Measurements from ENCODE around the gene THADA.
A peak's percentile ranks its signal among the peaks of the same experiment; 100 is the strongest.
"Not testable (repeated sequence)": the region's sequence is repeated elsewhere in the genome, so short reads cannot be mapped to it uniquely, and the experiment has no call there.

THADA gene

DNA sequence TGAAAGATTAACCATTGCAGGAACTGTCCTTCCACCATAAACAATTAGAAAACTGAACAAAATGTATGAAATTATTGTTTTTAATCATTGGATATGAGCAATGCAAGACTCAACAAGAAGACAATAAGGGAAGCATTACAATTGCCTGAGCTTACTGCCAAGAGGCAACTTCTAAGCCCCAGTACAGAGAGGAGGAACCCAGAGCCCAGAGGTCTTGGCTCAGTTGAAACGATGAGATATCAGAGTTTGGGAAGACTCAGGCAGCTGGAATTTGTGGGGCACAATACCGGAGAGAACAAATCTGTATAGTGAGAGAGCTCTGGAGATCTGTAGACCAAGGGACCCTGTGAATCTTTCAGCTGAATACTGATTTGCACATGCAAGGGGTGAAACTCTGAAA, 288.8 kb downstream of the THADA start:
- DNase-seq, result no peak

DNA sequence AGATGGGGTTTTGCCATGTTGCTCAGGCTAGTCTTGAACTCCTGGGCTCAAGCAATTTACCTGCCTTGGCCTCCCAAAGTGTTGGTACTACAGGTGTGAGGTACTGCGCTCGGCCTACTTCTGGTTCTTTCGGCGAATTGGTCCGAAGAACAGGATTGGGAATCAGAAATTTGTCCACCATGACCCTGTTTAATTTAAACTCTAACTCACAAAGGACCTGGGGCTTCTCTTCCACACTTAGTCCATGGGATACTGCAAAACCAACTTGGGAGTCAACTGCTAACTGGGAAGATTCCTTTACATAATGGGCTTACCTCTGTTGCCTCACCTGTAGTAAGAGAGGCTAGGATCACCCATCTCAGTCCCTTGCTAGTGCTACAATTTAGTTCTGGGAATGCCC, 289.6 kb downstream of the THADA start:
- DNase-seq, result no peak

DNA sequence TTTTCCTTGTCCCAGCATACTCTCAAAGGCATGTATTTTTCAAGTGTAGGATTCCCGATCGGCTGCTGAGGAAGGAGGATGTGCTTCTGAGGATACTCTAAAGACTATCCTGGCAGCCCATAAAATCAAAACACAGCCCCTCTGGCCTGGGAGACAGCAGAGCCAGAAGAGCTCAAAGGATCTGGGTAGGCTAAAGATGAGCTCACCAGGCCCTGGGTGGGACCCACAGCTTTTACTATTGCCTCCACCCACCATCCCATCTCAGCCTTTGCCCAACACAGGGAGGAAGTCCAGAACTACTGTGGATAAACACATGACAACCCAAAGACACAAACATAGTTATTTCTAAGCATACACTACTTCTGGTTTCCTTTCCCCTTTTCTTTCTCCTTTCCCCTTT, 290.3 kb downstream of the THADA start:
- peak in 3 of 56 donors; percentile 3 to 22 (median 16) for DNase-seq

DNA sequence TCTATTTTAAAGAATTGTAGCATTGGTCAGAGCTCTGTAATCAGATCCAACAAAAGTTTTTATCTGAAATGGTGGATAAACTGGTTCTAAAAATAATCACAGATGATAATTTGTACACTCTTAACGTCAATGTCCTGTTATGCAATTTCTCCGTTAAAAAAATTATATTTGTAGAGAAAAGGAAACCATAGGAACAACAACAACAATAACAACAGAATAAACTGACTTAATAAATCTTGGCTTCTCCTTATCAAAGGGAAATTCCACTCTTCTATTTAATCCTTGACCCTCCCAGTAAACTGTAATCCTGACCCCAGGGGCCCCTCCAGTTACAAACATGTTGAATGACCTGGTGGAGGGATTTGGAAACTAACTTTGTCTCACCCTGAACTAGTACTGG, 290.8 kb downstream of the THADA start:
- no peak for DNase-seq

DNA sequence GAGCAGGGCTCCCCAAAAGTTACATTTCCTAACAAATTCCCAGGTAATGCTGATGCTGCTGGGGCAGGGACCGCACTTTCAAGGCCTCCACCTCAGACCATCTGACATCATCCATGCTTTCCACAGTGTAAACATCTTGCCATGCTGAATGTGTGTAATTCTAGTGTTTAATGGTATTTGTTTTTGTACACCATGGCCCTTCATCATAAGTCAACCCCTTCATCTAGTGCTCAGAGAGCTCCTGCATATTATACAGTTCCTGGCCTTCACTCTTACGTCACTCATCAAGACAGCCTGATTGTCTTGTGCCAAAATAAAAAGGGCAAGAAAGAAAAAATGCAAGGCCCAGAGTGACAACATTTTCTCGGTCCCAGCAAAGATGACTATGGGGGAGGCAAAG, 291.9 kb downstream of the THADA start:
- no peak for DNase-seq

DNA sequence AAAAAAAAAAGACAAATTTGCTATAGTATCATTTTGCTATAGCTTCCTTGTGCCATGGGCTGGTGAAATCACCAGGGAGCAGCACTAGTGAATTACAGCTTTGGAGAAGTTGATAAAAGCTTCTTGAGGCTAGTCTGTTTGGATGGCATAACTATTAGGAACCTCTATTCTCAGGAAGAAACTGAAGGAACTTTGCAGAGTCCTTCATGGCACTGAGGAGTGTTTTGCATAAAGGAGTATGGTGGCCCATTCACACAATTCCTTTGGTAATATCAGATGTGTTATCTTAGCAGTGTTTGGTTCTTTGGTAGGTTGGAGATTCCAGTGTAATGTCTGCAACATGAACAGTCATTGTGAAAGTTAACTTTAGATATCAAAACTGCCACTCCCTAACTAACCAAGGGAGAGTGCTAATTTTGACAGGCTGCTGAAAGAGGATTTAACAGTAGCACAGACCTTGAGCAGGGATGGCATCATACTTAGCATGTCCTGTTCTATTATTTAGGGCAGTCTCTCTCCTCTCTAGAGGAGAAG, 292.8 kb downstream of the THADA start:
- no peak for DNase-seq

DNA sequence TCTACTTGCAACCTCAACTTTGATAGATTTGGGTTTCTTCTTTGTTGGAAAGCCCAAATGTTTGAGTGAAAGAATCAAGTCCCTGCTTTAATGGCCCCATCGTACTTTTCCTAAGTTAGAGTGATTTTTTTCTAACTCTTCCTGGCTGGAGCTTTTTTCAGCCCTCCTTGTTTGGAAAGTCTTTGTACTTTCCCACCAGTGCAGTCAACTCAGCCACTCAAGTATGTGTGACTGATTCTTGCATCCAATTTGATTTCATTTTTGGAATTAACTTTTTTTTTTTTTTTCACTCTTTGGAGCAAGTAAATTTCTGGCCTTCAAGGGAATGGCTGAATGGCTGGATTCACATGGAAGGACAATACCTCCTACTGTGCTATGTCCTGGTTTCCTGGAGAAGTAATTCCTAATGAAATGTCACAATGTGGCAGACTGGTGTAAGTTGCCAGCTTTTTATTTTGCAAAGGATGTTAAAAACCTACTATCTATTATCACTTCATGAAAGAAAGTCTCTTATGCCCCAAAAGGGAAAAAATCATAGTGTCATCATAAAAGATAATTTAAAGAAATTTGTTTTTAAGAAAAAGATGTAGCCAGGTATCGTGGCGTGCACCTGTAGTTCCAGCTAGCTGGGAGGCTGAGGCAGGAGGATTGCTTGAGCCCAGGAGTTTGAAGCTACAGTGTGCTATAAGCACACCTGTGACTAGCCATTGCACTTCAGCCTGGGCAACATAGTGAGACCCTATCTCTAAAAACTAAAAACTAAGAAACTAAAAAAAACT, 293.5 kb downstream of the THADA start:
- no peak for DNase-seq

DNA sequence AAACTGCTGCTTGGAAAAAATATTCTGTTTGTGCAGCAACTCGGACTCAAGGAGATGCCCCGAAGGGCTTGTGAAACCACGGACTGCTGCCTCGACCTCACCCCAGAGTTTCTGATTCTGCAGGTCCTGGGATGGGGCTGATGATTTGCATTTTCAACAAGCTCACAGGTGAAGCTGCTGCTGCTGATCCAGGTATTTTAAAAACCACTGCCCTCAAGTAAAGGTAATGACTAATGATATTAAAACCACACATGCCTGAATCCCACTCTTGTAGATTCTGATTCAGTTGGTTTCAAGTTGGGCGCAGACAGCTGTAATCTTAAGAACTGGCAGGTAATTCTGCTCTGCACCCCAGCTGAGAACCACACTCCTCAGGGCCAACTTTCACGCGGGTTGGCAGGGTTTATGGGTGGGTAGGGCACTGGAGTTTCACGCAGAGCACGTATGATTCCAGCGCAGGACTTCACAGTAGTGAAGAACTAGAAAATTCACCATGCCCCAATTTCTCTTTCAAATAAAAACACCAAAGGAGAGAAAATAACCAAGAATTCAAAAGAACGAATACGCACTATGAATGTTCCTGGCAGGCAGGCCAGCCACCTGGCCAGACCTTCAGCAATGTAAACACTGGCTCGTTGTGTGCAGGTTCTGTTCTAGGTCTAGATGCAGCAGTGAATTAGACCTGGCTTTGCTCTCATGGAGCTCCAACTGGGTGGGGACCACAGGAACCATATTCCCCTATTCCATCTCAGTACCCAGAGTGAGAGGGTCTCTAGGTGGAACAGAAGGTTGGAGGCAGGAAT, 294.9 kb downstream of the THADA start:
- peak in 1 of 56 donors; percentile 6 for DNase-seq

DNA sequence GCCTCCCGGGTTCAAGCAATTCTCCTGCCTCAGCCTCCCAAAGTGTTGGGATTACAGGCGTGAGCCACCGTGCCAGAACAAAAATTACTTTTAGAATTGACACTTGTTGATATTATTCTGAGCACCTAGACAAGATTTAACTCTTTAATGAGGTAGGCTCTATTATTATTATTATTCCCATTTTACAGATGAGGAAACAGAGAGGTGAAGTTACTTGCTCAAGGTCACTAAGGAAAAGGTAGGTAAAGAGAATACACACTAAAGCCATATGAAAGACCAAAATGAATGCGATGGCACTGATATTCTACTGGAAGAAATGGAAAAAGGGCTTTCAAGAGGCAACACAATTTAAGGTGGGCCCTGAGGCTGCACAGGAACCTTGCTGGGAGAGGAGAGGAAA, 295.6 kb downstream of the THADA start:
- no peak for DNase-seq

DNA sequence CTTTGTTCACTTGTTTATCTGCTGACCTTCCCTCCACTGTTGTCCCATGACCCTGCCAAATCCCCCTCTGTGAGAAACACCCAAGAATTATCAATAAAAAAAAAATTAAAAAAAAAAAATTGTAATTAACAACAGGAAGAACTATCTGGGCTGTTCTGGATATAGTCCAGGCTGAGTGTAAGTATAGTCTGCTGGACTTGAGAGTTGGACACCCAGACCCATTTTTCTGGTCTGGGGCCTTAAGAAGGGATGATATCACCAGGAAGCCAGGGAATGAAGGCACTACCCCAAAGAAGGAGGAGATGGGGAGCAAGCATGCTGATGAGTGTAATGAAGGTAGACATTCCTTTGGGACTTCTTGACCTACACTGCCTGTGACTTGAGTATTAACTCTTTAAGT, 297.3 kb downstream of the THADA start:
- no peak for DNase-seq

DNA sequence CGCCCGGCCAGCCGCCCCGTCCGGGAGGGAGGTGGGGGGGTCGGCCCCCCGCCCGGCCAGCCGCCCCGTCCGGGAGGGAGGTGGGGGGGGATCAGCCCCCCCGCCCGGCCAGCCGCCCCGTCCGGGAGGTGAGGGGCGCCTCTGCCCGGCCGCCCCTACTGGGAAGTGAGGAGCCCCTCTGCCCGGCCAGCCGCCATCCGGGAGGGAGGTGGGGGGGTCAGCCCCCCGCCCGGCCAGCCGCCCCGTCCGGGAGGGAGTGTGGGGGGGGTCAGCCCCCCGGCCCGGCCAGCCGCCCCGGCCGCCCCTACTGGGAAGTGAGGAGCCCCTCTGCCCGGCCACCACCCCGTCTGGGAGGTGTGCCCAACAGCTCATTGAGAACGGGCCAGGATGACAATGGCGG, 298.1 kb downstream of the THADA start:
- DNase-seq, result not testable (repeated sequence)

DNA sequence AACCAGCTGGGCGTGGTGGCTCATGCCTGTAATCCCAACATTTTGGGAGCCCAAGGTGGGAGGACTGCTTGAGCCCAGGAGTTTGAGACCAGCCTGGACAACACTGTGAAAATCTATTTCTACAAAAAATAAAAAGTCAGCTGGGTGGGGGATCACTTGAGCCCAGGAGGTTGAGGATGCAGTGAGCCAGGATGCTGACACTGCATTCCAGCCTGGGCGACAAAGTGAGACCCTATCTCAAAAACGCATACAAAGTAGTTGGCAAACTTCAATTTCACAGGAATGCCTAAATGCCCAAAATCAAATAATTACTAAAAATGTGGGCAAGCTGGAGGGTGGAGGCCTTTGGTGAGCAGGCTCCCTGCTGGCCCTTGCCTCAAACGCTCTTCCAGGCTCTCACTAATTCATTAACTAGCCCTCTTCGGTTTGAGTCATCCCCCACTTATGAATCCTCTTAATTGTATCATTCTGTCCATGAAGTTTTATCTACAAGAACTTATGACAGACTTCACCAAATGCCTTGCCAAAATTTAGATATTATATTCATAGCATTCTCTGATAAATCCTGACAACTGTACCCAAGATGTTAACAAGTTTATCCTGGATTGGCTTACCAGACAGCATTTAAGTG, 300.8 kb downstream of the THADA start:
- no peak for DNase-seq

DNA sequence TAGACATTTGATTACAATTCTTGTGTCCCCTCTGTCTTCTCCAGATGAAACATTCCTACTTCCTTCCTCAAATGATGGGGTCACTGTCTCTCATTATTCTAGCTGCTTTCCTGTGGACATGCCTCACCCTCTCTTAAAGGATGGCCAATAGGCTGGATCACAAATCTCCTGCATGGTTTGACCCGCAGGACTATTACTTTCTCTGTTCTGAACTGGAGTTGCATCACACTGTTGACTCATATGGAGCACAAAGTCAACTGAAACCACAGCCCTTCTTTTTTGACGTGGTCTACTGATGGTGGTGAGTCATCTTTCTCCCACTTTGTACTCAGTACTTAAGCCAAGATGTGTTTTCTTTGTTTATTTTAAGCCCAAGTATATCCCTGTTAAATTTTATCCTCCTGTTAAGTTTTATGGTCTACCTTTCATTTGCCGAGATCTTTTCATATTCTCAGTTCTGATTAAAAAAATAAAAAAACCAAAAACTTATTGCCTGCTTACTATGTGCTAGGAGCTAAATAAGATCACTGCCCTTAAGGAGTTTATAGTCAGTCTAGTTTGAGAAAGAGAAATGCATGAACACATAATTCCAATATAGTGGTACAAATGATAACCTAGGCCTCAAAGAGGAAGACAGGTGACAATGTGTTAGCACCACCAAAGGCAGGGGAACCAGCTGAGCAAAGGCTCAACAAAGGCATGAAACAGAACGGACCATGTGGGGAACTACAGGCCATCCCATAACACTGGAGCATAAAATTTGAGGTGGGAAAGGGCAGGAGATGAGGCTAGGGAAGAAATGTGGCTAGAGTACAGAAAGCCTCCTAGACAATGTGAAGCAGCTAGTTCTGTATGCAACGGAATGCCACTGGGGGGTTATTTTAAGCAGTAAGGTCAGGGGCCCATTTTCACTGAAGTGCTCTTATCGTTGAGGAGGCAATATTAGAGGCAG, 301.8 kb downstream of the THADA start:
- DNase-seq, result peak in 4 of 56 donors; percentile 4 to 27 (median 15)

DNA sequence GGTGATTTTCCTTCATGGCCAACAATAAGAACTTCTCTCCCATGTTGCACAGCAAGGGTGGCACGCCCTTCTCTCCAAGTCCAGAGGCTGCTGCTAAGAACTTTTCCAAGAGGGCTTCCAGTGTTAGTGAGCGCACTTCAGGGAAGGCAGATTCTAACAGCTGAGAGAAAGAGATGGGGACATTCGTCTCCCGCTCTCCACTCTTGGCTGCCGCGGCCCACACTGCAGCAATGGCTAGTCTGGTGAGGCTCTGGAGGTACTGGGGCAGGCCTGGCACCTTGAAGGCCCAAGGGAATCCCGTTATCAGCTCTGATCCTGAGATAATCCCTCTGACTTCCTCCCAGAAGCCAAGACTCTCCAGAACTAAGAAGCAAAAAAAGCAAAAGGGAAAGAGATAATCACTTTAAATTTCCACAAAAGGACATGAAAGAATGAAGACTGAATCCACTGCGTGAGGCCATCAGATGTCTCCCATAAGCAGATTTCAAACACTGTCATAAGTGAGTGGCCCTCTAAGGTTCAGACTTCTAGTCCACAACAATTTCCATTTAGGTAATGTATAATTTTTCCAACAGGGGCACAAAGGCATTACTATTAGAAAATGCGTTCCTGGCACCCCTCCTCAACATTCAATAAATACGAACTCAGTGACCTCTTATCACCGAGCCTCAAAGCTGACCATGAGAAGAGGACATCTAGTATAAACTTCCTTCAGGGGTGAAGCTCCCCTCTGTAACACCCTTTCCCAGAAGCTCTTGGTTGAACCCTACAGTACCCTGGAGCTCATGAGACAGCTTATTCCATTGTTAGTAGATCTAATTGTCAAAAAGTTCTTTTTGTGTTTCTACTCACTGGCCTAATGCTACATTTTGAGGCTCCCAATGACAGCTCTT, 302.7 kb downstream of the THADA start:
- DNase-seq, result no peak

DNA sequence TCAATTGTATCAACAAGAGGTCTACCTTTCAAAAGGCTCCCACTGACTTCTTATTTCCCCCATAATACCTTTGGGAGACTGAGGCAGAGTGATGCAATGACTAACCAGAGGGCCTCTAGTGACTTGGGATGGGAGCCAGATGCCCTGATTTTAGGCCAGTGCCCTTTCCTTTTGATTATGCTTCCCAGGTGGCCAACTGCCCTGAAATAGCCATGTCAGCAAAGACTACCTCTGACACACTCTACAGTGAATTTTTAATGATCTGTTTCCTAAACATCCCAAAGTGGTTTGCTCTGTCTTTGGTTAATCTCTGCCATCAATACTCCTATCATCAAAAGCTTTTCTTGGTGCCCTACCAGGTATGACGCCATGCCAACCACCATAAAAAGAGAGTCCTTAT, 303.5 kb downstream of the THADA start:
- no peak for DNase-seq

DNA sequence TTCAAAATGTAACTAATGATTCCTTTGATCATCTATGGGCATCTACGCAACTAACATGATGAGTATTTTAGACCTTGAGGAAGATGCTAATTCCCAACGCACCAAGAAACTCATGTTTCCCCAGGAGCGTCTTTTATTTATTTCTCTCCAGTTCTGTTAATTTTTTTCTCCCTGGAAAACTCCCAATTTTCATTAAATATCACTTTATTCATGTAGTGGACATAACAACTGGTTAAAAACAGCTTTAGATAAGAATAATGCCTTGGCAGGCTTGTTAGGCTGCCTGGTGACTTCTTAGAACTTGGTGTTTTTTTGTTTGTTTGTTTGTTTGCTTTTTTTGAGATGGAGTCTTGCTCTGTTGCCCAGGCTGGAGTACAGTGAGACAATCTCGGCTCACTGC, 306.5 kb downstream of the THADA start:
- no peak for DNase-seq

DNA sequence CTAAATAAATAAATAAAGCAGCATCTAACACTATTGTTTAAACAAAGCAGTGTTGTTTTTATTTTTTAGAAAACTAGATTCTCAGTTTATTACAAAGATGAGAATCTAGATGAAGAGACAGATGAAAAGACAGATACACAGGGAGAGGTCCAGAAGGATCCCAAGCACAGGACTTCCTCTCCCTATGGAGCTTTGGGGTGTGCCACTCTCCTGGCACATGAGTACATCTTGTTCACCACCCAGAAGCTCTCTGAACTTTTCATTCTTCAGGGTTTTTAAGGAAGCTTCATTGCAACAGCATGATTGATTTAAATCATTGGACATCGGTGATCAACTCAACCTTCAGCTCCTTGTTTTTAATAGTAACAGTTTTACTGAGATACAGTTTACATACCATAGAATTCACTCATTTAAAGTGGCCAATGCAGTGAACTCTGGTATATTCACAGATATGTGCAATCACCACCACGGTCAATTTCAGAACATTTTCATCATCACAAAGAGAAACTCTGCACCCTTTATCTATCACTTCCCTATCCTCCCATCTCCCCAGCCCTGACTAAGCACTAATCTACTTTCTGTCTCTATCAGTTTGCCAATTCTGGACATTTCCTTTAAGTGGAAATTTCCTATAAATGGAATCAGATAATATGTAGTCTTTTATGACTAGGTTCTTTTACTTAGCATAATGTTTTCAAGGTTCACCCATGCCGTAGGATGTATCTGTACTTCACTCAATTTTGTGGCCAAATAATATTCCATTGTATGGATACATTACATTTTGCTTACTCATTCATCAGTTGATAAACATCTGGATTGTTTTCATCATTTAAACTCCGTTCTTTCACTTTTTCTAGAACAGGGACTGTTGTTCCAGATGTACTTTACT, 307.2 kb downstream of the THADA start:
- no peak for DNase-seq

DNA sequence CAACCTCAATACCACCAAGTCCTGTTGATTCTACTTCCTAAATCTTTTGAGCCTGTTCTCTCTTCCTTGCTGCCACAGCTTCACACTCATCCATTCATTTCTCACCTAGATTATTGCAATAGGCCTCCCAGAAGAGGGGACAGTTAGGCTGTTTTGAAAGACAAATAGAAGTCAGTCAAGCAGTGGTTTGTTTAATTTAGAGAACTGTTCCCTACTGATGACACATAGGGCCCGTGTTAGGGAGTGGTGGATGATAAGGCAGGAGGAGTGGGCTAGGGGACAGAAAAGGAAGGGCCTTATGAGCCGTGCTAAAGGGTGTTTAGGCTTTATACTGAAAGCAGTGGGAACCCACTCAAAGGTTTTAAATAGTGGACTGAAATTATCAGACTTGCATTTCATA, 309.9 kb downstream of the THADA start:
- no peak for DNase-seq

DNA sequence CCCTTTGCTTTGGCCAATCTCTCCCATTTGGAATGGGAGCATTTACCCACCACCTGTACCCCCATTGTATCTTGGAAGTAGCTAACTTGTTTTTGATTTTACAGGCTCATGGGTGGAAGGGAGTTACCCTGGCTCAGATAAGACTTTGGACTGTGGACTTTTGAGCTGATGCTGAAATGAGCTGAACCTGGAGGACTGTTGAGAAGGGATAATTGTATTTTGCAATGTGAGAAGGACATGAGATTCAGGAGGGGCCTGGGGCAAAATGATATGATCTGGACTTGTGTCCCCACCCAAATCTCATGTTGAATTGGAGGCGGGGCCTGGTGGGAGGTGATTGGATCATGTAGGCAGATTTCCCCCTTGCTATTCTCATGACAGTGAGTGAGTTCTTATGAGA, 310.9 kb downstream of the THADA start:
- DNase-seq, result no peak
